ENCODE results near the gene HYKK. TPM values are rescaled to one million over a fixed set of nuclear protein-coding genes. Genes with fewer than 3 reads are reported as not detected.

The HYKK gene
- total RNA-seq, 1 donor from 2014 or later = 0.53 TPM

DNA sequence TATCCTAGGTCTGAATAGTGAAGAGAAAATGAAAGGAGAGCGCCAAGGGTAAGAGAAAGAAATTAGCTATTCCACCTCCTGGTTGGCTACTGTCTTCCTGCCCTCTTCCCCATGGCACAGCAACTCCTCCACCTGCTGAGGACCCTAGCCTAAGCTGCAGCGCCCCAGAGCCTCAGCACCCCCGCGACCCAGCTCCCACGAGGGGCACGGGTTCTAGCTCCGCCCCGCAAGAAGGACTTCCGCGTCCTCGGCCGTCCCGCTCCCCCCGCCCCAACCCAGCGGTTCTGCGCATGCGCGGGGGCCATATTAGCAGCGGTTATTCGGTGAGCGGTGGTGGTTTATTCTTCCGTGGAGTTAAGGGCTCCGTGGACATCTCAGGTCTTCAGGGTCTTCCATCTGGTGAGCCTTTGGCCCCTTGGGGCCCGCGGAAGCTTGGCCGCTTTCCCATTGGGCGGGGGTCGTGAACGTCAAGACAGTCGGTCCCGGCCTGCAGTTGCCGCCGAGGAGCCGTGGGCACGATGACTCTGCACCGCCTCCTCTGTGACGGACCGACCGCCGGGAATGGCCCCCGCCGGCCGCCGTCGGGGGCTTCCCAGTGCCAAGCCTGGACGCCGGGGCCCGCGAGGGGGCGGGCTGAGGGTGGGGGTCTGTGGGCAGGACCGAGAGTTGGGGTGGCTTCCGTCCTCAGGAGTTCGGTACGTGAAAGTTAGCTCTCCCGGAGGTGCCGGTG lies 32.9 kb downstream of the HYKK start, which contains the start of gene PSMA4:
Gene PSMA4 (plus strand): TSS at position 304 of the 730 bp plus-strand sequence. CDS start 1,484 bp downstream, outside the sequence.
- H3K27me3 Mint-ChIP-seq = no peaks in the 10 kb centered on the region
- ChIA-PET POLR2A (interaction anchor here (0.5 to 4.4 kb wide), 23 partner anchors 9 to 771 kb away, joined by 3 to 57 read pairs (median 4); partner anchors contain the start of genes CHRNA5, CTSH, DNAJA4 and HYKK), CTCF (interaction anchor here (0.9 to 1.6 kb wide), 2 partner anchors 25 to 432 kb away, joined by 3 to 6 read pairs; partner anchors contain the start of gene CHRNA5)
- no peaks in the 10 kb centered on the region for H3K9me3 Mint-ChIP-seq
- peaks cover 24% of the 10 kb centered on the region for H3K4me1 Mint-ChIP-seq
- H3K4me3 Mint-ChIP-seq = peak within 1 kb of the TSS; percentile 98
- H3K36me3 Mint-ChIP-seq (ENCODE audit: low read depth) = peaks cover 42% of the 10 kb centered on the region
- TF ChIP-seq, protein P1, sequence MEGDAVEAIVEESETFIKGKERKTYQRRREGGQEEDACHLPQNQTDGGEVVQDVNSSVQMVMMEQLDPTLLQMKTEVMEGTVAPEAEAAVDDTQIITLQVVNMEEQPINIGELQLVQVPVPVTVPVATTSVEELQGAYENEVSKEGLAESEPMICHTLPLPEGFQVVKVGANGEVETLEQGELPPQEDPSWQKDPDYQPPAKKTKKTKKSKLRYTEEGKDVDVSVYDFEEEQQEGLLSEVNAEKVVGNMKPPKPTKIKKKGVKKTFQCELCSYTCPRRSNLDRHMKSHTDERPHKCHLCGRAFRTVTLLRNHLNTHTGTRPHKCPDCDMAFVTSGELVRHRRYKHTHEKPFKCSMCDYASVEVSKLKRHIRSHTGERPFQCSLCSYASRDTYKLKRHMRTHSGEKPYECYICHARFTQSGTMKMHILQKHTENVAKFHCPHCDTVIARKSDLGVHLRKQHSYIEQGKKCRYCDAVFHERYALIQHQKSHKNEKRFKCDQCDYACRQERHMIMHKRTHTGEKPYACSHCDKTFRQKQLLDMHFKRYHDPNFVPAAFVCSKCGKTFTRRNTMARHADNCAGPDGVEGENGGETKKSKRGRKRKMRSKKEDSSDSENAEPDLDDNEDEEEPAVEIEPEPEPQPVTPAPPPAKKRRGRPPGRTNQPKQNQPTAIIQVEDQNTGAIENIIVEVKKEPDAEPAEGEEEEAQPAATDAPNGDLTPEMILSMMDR (IDR thresholded peaks at IDR 0.05) = no peak
- peak within 1 kb of the TSS; percentile 99 for H3K27ac Mint-ChIP-seq
- intact Hi-C loops (cut with micrococcal nuclease) = loop anchor here (1.0 to 5.0 kb wide), 4 partner anchors 25 to 332 kb away; partner anchors contain the start of genes CHRNA5, HYKK, IREB2 and MORF4L1
- ATAC-seq (ENCODE audit: low read depth) = peak; percentile 87
- DNase-seq = peak; percentile 97

DNA sequence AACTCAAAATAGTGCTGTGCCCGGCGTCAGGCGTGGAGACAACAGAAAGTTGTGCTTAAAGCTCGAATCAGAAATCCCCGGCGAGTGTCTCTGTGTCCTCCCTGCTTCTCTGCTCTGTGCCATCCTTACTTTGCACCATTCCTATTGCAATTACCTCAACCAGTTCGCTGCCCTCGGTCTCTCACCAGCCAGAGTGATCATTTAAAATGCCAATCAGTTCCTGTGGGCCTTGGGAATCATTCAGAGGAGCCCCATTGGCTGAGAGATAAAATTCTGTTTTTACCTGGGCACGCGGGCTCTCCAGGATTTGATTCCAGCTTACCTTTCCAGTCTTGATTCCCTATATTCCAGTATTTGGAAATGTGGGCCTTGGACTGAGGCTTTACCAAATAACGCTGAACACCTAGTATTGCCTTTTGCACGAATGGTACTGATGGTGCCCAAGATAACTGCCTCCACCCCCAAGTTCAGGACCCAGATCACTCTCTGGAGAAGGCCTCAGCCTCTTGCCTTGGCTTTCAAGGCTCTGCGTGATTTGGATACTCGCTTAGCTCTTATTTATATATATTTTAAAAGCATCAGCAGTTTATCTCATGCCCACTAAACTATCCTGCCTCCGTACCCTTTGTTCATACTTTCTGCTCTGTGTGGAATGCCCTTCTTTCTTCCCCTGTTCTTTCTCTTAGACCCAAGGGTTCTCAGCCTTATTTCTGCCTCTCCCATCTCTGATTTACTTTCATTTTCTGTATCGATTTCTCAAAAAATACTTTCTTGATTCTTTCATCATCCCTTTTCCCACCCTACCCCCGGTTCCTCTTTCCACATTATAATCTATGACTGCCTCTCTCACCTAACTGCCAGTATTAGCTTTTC lies 33.7 kb downstream of the HYKK start:
- Mint-ChIP-seq H3K9me3 (no peaks in the 10 kb centered on the region), H3K4me1 (peaks cover 24% of the 10 kb centered on the region), H3K4me3 (peak overlapping the region; percentile 98), H3K36me3 (ENCODE audit: low read depth) (peaks cover 50% of the 10 kb centered on the region), H3K27me3 (no peaks in the 10 kb centered on the region), H3K27ac (peak overlapping the region; percentile 99)
- ATAC-seq (ENCODE audit: low read depth) (no peak), DNase-seq (no peak)
- ChIA-PET CTCF (interaction anchor here (1.6 kb wide), 1 partner anchor 24 kb away, joined by 6 read pairs; the partner anchor contains the start of gene CHRNA5), POLR2A (interaction anchor here (0.6 to 4.4 kb wide), 12 partner anchors 8 to 393 kb away, joined by 3 to 57 read pairs (median 8); partner anchors contain the start of genes CHRNA5, HYKK, IREB2 and MORF4L1)
- intact Hi-C loops (cut with micrococcal nuclease) = loop anchor here (1.0 to 5.0 kb wide), 4 partner anchors 24 to 331 kb away; partner anchors contain the start of genes CHRNA5, HYKK, IREB2 and MORF4L1
- TF ChIP-seq, protein P1 (IDR thresholded peaks at IDR 0.05) = no peak

DNA sequence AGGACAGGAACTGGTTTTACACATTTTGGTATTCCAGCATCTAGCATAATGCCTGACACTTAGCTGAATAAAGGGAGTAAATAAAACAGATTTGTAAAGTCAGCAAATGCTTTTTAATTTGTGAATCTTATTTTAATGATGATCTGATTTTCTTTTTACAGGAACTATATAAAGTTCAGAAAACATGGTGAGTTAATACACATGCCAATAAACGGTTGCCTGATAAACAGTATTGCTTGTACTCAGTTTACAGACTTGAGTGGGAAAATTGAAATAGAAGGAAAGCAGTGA lies 34.3 kb downstream of the HYKK start:
- DNase-seq (no peak), ATAC-seq (ENCODE audit: low read depth) (no peak)
- CTCF ChIA-PET = no interaction called here
- no peaks in the 10 kb centered on the region for H3K27me3 Mint-ChIP-seq
- TF ChIP-seq, protein P1 (IDR thresholded peaks at IDR 0.05) = no peak
- POLR2A ChIA-PET = interaction anchor here (2.6 to 4.4 kb wide), 3 partner anchors 23 to 103 kb away, joined by 10 to 57 read pairs (median 50); partner anchors contain the start of genes CHRNA5 and IREB2
- intact Hi-C loops (cut with micrococcal nuclease) = loop anchor here (2.0 to 5.0 kb wide), 2 partner anchors 35 to 331 kb away; partner anchors contain the start of genes HYKK and MORF4L1
- H3K27ac Mint-ChIP-seq = peak overlapping the region; percentile 99
- peaks cover 24% of the 10 kb centered on the region for H3K4me1 Mint-ChIP-seq
- no peaks in the 10 kb centered on the region for H3K9me3 Mint-ChIP-seq
- H3K36me3 Mint-ChIP-seq (ENCODE audit: low read depth) = peaks cover 56% of the 10 kb centered on the region
- peak overlapping the region; percentile 98 for H3K4me3 Mint-ChIP-seq

DNA sequence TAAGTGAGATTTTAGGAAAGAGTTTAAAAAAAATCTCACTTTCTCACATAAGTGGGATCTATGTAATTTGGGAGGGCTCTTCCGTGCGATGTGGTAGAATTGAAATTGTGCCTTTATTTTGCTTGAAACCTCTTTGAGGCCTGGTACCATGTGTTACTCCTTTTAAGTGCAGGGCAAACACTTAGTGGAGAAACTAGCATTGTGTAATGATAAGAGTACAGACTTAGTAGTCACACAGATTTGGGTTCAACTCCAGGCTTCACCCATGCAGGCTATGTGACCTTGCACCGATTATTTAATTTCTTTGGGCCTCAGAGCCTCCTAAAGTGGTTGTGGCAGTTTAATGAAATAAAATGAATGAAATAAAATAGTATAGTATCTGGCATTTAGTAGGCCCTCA lies 35.3 kb downstream of the HYKK start:
- Mint-ChIP-seq H3K4me1 (peaks cover 24% of the 10 kb centered on the region), H3K36me3 (ENCODE audit: low read depth) (peaks cover 66% of the 10 kb centered on the region)
- POLR2A ChIA-PET = interaction anchor here (0.6 to 4.4 kb wide), 3 partner anchors 22 to 105 kb away, joined by 5 to 57 read pairs (median 6); partner anchors contain the start of gene CHRNA5

More for the DNA sequence above, 35.3 kb downstream of the HYKK start:
- Mint-ChIP-seq H3K9me3 (no peaks in the 10 kb centered on the region), H3K27me3 (no peaks in the 10 kb centered on the region), H3K27ac (peak overlapping the region; percentile 7), H3K4me3 (peak overlapping the region; percentile 11)
- TF ChIP-seq, protein P1 (IDR thresholded peaks at IDR 0.05) = no peak
- ATAC-seq (ENCODE audit: low read depth) (no peak), DNase-seq (no peak)
- CTCF ChIA-PET = no interaction called here
- intact Hi-C loops (cut with micrococcal nuclease) = loop anchor here (5.0 kb wide), 1 partner anchor 330 kb away; the partner anchor contains the start of gene MORF4L1
